Right lobe of liver (tissue), 4 donors: ENCODE data around the gene ACOT8.

Experiments
- CTCF ChIP-seq, 4 donors: fragments of 200-600 bp in 3 of 4; fragments of 450-650 bp in 1 of 4; IDR thresholded peaks; one replicate each; pipeline versions ENCODE4 v1.5.1 to v1.8.0; 2016 to 2022; ENCODE audit warnings: antibody characterized with exemption in 4 of 4, mild to moderate bottlenecking in 2 of 4
- POLR2A ChIP-seq: fragments of 450-650 bp; IDR thresholded peaks from one replicate; pipeline ENCODE4 v1.6.1; 2017; ENCODE audit warnings: antibody characterized with exemption, mild to moderate bottlenecking
- donor health status: DM: no; HTN: no; CAD: no.
- donor health status: DM: no; HTN: no; CAD: no.
- donor health status: DM: no; HTN: yes; CAD: no.

- TF ChIP-seq POLR2A (no peak), CTCF (IDR thresholded peaks at IDR 0.05) (no peak)
These were observed 29.6 kb upstream of the ACOT8 start for GRCh38 chr20:45886590-45887345.
